HG02970 (cell line): ENCODE measurements around the gene KIRREL3.

Experiments used
- ATAC-seq: cut with Tn5 transposase; IDR thresholded peaks from one replicate; pipeline ENCODE4 v1.9.1; 2021; ENCODE audit warnings: mild to moderate bottlenecking, moderate library complexity, moderate number of reproducible peaks; ENCODE audit not compliant: unreplicated experiment, low FRiP score

Gene KIRREL3

GRCh38 chr11:126647735-126648134 is 352.8 kb downstream of the KIRREL3 start:
- no peak for ATAC-seq

GRCh38 chr11:126646701-126647557 is 353.6 kb downstream of the KIRREL3 start:
- ATAC-seq: no peak

GRCh38 chr11:126645186-126645585 is 355.4 kb downstream of the KIRREL3 start:
- ATAC-seq: no peak

GRCh38 chr11:126640186-126640585 is 360.4 kb downstream of the KIRREL3 start:
- ATAC-seq: no peak

- ATAC-seq: no peak
These were observed 360.9 kb downstream of the KIRREL3 start for GRCh38 chr11:126639692-126640091.

GRCh38 chr11:126638648-126639047 is 361.9 kb downstream of the KIRREL3 start:
- no peak for ATAC-seq

- no peak for ATAC-seq
These were observed 362.8 kb downstream of the KIRREL3 start for GRCh38 chr11:126637795-126638175.

- no peak for ATAC-seq
These were observed 363.4 kb downstream of the KIRREL3 start for GRCh38 chr11:126636911-126637794.

- no peak for ATAC-seq
These were observed 365.1 kb downstream of the KIRREL3 start for GRCh38 chr11:126635511-126635910.

- no peak for ATAC-seq
These were observed 365.6 kb downstream of the KIRREL3 start for GRCh38 chr11:126634963-126635362.

- no peak for ATAC-seq
These were observed 367.2 kb downstream of the KIRREL3 start for GRCh38 chr11:126633330-126633729.

GRCh38 chr11:126630893-126631798 is 369.4 kb downstream of the KIRREL3 start:
- ATAC-seq: no peak

- no peak for ATAC-seq
These were observed 370.1 kb downstream of the KIRREL3 start for GRCh38 chr11:126630488-126630887.

- ATAC-seq: no peak
These were observed 371.6 kb downstream of the KIRREL3 start for GRCh38 chr11:126628790-126629621.

GRCh38 chr11:126628450-126628789 is 372.1 kb downstream of the KIRREL3 start:
- no peak for ATAC-seq

GRCh38 chr11:126627421-126627820 is 373.1 kb downstream of the KIRREL3 start:
- ATAC-seq: no peak

GRCh38 chr11:126624506-126624905 is 376.1 kb downstream of the KIRREL3 start:
- ATAC-seq: no peak

GRCh38 chr11:126619516-126619915 is 381.1 kb downstream of the KIRREL3 start:
- no peak for ATAC-seq

- ATAC-seq: no peak
These were observed 384.7 kb downstream of the KIRREL3 start for GRCh38 chr11:126615845-126616244.

GRCh38 chr11:126613272-126613671 is 387.3 kb downstream of the KIRREL3 start:
- ATAC-seq: no peak
